Measurements from ENCODE around the gene AK5.

Gene AK5

GRCh38 chr1:77361621-77362020 is 79.8 kb downstream of the AK5 start:
- Histone ChIP-seq H3K9me3 (ENCODE audit: control extremely low read depth in 1 of 5, control insufficient read depth in 4 of 5, insufficient read depth in 2 of 5, low read depth in 1 of 5, low read length in 4 of 5) (no peaks in the 10 kb centered on the region), H3K36me3 (ENCODE audit: control insufficient read depth in 4 of 4, insufficient read depth in 4 of 4, low read length in 3 of 4) (no peaks in the 10 kb centered on the region), H3K27me3 (replicated peaks in 2 of 5; ENCODE audit: control insufficient read depth in 4 of 5, insufficient read depth in 5 of 5, low read length in 4 of 5) (no peaks in the 10 kb centered on the region), H3K27ac (ENCODE audit: insufficient read depth in 1 of 2, low read depth in 1 of 2, low read length in 2 of 2, poor library complexity in 1 of 2, severe bottlenecking in 2 of 2) (no peak overlapping the region), H3K4me1 (ENCODE audit: control extremely low read depth in 1 of 4, control insufficient read depth in 4 of 4, insufficient read depth in 4 of 4, low read length in 3 of 4) (no peaks in the 10 kb centered on the region), H3K4me3 (ENCODE audit: control insufficient read depth in 1 of 7, extremely low read depth in 1 of 7, insufficient read depth in 4 of 7, low read depth in 2 of 7, low read length in 6 of 7) (no peak overlapping the region)
- POLR2A ChIA-PET: no interaction called here
- 96% methylated on average over 5 of the region's 7 CpGs for WGBS (ENCODE audit: insufficient coverage)
- DNase-seq: no peak
- CTCF ChIA-PET: no interaction called here

DNA sequence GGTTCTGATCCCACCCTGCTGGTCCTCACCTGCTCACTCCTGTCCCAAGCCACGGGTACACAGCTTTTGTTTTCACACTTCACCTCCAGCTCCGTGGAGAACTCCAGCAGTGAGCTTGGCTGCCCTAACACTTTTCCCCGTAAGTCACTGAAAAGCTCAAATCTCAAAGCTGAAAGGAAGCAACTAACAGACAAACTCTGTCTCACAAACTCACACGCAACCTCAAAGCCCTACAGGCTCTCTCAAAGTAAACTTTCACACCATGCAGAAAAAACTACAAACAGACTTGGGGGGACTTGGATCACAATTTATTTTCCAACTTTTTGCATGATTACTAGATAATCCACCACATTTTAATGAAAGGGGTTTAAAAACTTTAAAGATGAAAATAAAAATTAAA is 88.3 kb downstream of the AK5 start:
- Histone ChIP-seq H3K4me1 (ENCODE audit: control extremely low read depth in 1 of 4, control insufficient read depth in 4 of 4, insufficient read depth in 4 of 4, low read length in 3 of 4) (peaks cover 0 to 8% (median under 1%) of the 10 kb centered on the region in 4 experiments), H3K27me3 (replicated peaks in 2 of 5; ENCODE audit: control insufficient read depth in 4 of 5, insufficient read depth in 5 of 5, low read length in 4 of 5) (no peaks in the 10 kb centered on the region), H3K9me3 (ENCODE audit: control extremely low read depth in 1 of 5, control insufficient read depth in 4 of 5, insufficient read depth in 2 of 5, low read depth in 1 of 5, low read length in 4 of 5) (no peaks in the 10 kb centered on the region), H3K4me3 (ENCODE audit: control insufficient read depth in 1 of 7, extremely low read depth in 1 of 7, insufficient read depth in 4 of 7, low read depth in 2 of 7, low read length in 6 of 7) (no peak overlapping the region), H3K36me3 (ENCODE audit: control insufficient read depth in 4 of 4, insufficient read depth in 4 of 4, low read length in 3 of 4) (no peaks in the 10 kb centered on the region), H3K27ac (ENCODE audit: insufficient read depth in 1 of 2, low read depth in 1 of 2, low read length in 2 of 2, poor library complexity in 1 of 2, severe bottlenecking in 2 of 2) (no peak overlapping the region)
- no peak for DNase-seq
- POLR2A ChIA-PET: no interaction called here
- WGBS (ENCODE audit: insufficient coverage): 80% methylated on average over 2 of the region's 4 CpGs
- CTCF ChIA-PET: no interaction called here

GRCh38 chr1:77370583-77371306 is 88.9 kb downstream of the AK5 start:
- POLR2A ChIA-PET: no interaction called here

DNA sequence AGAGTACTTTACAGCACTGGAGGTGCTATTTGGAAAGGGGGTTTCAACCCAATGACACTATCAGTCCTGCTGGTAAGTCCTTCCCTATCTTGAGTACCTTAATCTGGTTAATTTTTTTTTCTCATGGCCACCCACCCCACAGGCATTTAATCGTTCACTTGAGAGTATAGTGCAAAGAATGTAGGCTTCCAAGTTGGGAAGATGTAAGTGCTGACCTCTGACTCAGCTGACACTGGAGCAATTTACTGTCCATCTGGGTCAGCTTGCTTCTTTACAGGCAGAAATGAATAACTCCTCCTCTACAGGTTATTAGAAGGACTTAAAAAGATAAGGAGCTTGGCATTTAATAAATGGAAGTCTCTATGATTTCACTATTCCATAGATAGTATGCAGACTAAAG is 89.6 kb downstream of the AK5 start:
- Histone ChIP-seq H3K4me1 (ENCODE audit: control extremely low read depth in 1 of 4, control insufficient read depth in 4 of 4, insufficient read depth in 4 of 4, low read length in 3 of 4) (peaks cover 0 to 8% (median 5%) of the 10 kb centered on the region in 4 experiments), H3K4me3 (ENCODE audit: control insufficient read depth in 1 of 7, extremely low read depth in 1 of 7, insufficient read depth in 4 of 7, low read depth in 2 of 7, low read length in 6 of 7) (no peak overlapping the region), H3K27ac (ENCODE audit: insufficient read depth in 1 of 2, low read depth in 1 of 2, low read length in 2 of 2, poor library complexity in 1 of 2, severe bottlenecking in 2 of 2) (no peak overlapping the region), H3K27me3 (replicated peaks in 2 of 5; ENCODE audit: control insufficient read depth in 4 of 5, insufficient read depth in 5 of 5, low read length in 4 of 5) (no peaks in the 10 kb centered on the region), H3K36me3 (ENCODE audit: control insufficient read depth in 4 of 4, insufficient read depth in 4 of 4, low read length in 3 of 4) (no peaks in the 10 kb centered on the region), H3K9me3 (ENCODE audit: control extremely low read depth in 1 of 5, control insufficient read depth in 4 of 5, insufficient read depth in 2 of 5, low read depth in 1 of 5, low read length in 4 of 5) (no peaks in the 10 kb centered on the region)
- no peak for DNase-seq
- ChIA-PET POLR2A (no interaction called here), CTCF (no interaction called here)
- WGBS (ENCODE audit: insufficient coverage): no CpG with 5 or more reads among the region's 1 CpG

More at GRCh38 chr1:77370583-77371306, 88.9 kb downstream of the AK5 start:
- Histone ChIP-seq H3K4me1 (ENCODE audit: control extremely low read depth in 1 of 4, control insufficient read depth in 4 of 4, insufficient read depth in 4 of 4, low read length in 3 of 4) (peaks cover 0 to 8% (median 4%) of the 10 kb centered on the region in 4 experiments), H3K36me3 (ENCODE audit: control insufficient read depth in 4 of 4, insufficient read depth in 4 of 4, low read length in 3 of 4) (no peaks in the 10 kb centered on the region), H3K27me3 (replicated peaks in 2 of 5; ENCODE audit: control insufficient read depth in 4 of 5, insufficient read depth in 5 of 5, low read length in 4 of 5) (no peaks in the 10 kb centered on the region), H3K9me3 (ENCODE audit: control extremely low read depth in 1 of 5, control insufficient read depth in 4 of 5, insufficient read depth in 2 of 5, low read depth in 1 of 5, low read length in 4 of 5) (no peaks in the 10 kb centered on the region), H3K27ac (ENCODE audit: insufficient read depth in 1 of 2, low read depth in 1 of 2, low read length in 2 of 2, poor library complexity in 1 of 2, severe bottlenecking in 2 of 2) (no peak overlapping the region), H3K4me3 (ENCODE audit: control insufficient read depth in 1 of 7, extremely low read depth in 1 of 7, insufficient read depth in 4 of 7, low read depth in 2 of 7, low read length in 6 of 7) (no peak overlapping the region)
- CTCF ChIA-PET: no interaction called here
- 100% methylated on average over 1 of the region's 2 CpGs for WGBS (ENCODE audit: insufficient coverage)
- peak in 2 of 3 donors; percentile 47 to 57 for DNase-seq

DNA sequence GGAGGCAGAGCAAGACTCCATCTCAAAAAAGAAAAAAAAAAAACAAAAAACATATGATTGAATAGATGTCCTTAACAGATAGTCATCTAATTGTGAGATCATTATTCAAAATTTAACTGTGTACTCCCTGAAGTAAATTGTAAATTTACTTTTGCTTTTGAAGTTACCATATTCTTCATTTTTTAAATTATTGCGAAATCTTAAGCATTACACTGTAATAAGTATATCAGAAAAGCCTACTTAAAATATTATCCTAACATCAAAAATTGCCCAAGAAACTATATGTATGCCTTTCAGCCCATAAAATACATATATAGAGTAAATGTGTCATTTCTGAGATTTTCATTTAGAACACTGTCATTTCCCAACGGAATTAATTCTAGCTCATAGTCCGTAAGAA is 91.9 kb downstream of the AK5 start:
- no peaks in the 10 kb centered on the region for H3K36me3 ChIP-seq (ENCODE audit: control insufficient read depth in 4 of 4, insufficient read depth in 4 of 4, low read length in 3 of 4)
- no peak for DNase-seq
- H3K4me3 ChIP-seq (ENCODE audit: control insufficient read depth in 1 of 7, extremely low read depth in 1 of 7, insufficient read depth in 4 of 7, low read depth in 2 of 7, low read length in 6 of 7): no peak overlapping the region
- H3K4me1 ChIP-seq (ENCODE audit: control extremely low read depth in 1 of 4, control insufficient read depth in 4 of 4, insufficient read depth in 4 of 4, low read length in 3 of 4): peaks cover 9 to 26% (median 13%) of the 10 kb centered on the region in 4 experiments
- no peaks in the 10 kb centered on the region for H3K27me3 ChIP-seq (replicated peaks in 2 of 5; ENCODE audit: control insufficient read depth in 4 of 5, insufficient read depth in 5 of 5, low read length in 4 of 5)
- ChIA-PET POLR2A (no interaction called here), CTCF (interaction anchor here (0.6 kb wide), 1 partner anchor 247 kb away, joined by 3 read pairs; no protein-coding TSS in a partner anchor)
- no peak overlapping the region for H3K27ac ChIP-seq (ENCODE audit: insufficient read depth in 1 of 2, low read depth in 1 of 2, low read length in 2 of 2, poor library complexity in 1 of 2, severe bottlenecking in 2 of 2)
- no CpG with 5 or more reads among the region's 3 CpGs for WGBS (ENCODE audit: insufficient coverage)
- no peaks in the 10 kb centered on the region for H3K9me3 ChIP-seq (ENCODE audit: control extremely low read depth in 1 of 5, control insufficient read depth in 4 of 5, insufficient read depth in 2 of 5, low read depth in 1 of 5, low read length in 4 of 5)

GRCh38 chr1:77375541-77375940 is 93.7 kb downstream of the AK5 start:
- no CpG with 5 or more reads among the region's 2 CpGs for WGBS (ENCODE audit: insufficient coverage)
- ChIA-PET CTCF (interaction anchor here (1.1 to 1.6 kb wide), 3 partner anchors 11 to 98 kb away, joined by 3 to 4 read pairs (median 3); no protein-coding TSS in a partner anchor), POLR2A (no interaction called here)
- H3K27ac ChIP-seq (ENCODE audit: insufficient read depth in 1 of 2, low read depth in 1 of 2, low read length in 2 of 2, poor library complexity in 1 of 2, severe bottlenecking in 2 of 2): no peak overlapping the region
- no peaks in the 10 kb centered on the region for H3K36me3 ChIP-seq (ENCODE audit: control insufficient read depth in 4 of 4, insufficient read depth in 4 of 4, low read length in 3 of 4)
- H3K27me3 ChIP-seq (replicated peaks in 2 of 5; ENCODE audit: control insufficient read depth in 4 of 5, insufficient read depth in 5 of 5, low read length in 4 of 5): no peaks in the 10 kb centered on the region
- DNase-seq: no peak
- H3K4me3 ChIP-seq (ENCODE audit: control insufficient read depth in 1 of 7, extremely low read depth in 1 of 7, insufficient read depth in 4 of 7, low read depth in 2 of 7, low read length in 6 of 7): no peak overlapping the region
- H3K9me3 ChIP-seq (ENCODE audit: control extremely low read depth in 1 of 5, control insufficient read depth in 4 of 5, insufficient read depth in 2 of 5, low read depth in 1 of 5, low read length in 4 of 5): no peaks in the 10 kb centered on the region
- H3K4me1 ChIP-seq (ENCODE audit: control extremely low read depth in 1 of 4, control insufficient read depth in 4 of 4, insufficient read depth in 4 of 4, low read length in 3 of 4): peaks cover 10 to 41% (median 20%) of the 10 kb centered on the region in 4 experiments

GRCh38 chr1:77375990-77376389 is 94.2 kb downstream of the AK5 start:
- H3K27me3 ChIP-seq (replicated peaks in 2 of 5; ENCODE audit: control insufficient read depth in 4 of 5, insufficient read depth in 5 of 5, low read length in 4 of 5): no peaks in the 10 kb centered on the region
- POLR2A ChIA-PET: no interaction called here
- no peak for DNase-seq
- no peaks in the 10 kb centered on the region for H3K36me3 ChIP-seq (ENCODE audit: control insufficient read depth in 4 of 4, insufficient read depth in 4 of 4, low read length in 3 of 4)
- H3K4me3 ChIP-seq (ENCODE audit: control insufficient read depth in 1 of 7, extremely low read depth in 1 of 7, insufficient read depth in 4 of 7, low read depth in 2 of 7, low read length in 6 of 7): no peak overlapping the region
- WGBS (ENCODE audit: insufficient coverage): 100% methylated on average over 2 of the region's 4 CpGs
- H3K27ac ChIP-seq (ENCODE audit: insufficient read depth in 1 of 2, low read depth in 1 of 2, low read length in 2 of 2, poor library complexity in 1 of 2, severe bottlenecking in 2 of 2): no peak overlapping the region
- CTCF ChIA-PET: interaction anchor here (1.1 to 1.6 kb wide), 3 partner anchors 11 to 98 kb away, joined by 3 to 4 read pairs (median 3); no protein-coding TSS in a partner anchor
- H3K9me3 ChIP-seq (ENCODE audit: control extremely low read depth in 1 of 5, control insufficient read depth in 4 of 5, insufficient read depth in 2 of 5, low read depth in 1 of 5, low read length in 4 of 5): no peaks in the 10 kb centered on the region
- H3K4me1 ChIP-seq (ENCODE audit: control extremely low read depth in 1 of 4, control insufficient read depth in 4 of 4, insufficient read depth in 4 of 4, low read length in 3 of 4): peaks cover 10 to 41% (median 18%) of the 10 kb centered on the region in 4 experiments

Measured in common myeloid progenitor, CD34-positive (primary cell).